Stimulated activated CD8-positive, alpha-beta memory T cell treated with anti-CD3 and anti-CD28 coated beads, Interleukin-4, amount 100 ng/mL, for 24 hours (primary cell): ENCODE results near the gene ROCK2.

Experiments
- DNase-seq: peaks from one replicate; pipeline ENCODE4 v3.0.0-alpha.2; 2020; ENCODE audit warnings: low read depth

Gene ROCK2

GRCh38 chr2:11154016-11154922, 190.2 kb downstream of the ROCK2 start:
- no peak for DNase-seq

- no peak for DNase-seq
Measured at GRCh38 chr2:11152591-11152990, 191.8 kb downstream of the ROCK2 start.

- no peak for DNase-seq
Measured at GRCh38 chr2:11147263-11147662, 197.2 kb downstream of the ROCK2 start.

GRCh38 chr2:11146076-11146475, 198.4 kb downstream of the ROCK2 start:
- DNase-seq = no peak

GRCh38 chr2:11145350-11145749, 199.1 kb downstream of the ROCK2 start:
- no peak for DNase-seq

GRCh38 chr2:11144738-11145079, 199.7 kb downstream of the ROCK2 start:
- no peak for DNase-seq

GRCh38 chr2:11144077-11144737, 200.2 kb downstream of the ROCK2 start:
- no peak for DNase-seq

GRCh38 chr2:11142987-11143386, 201.4 kb downstream of the ROCK2 start:
- no peak for DNase-seq

GRCh38 chr2:11142330-11142729, 202.1 kb downstream of the ROCK2 start:
- DNase-seq = no peak

GRCh38 chr2:11141319-11141718, 203.1 kb downstream of the ROCK2 start:
- no peak for DNase-seq

- no peak for DNase-seq
Measured at GRCh38 chr2:11140492-11140891, 203.9 kb downstream of the ROCK2 start.

GRCh38 chr2:11134349-11134748, 210.1 kb downstream of the ROCK2 start:
- no peak for DNase-seq

- no peak for DNase-seq
Measured at GRCh38 chr2:11133936-11134320, 210.5 kb downstream of the ROCK2 start.

GRCh38 chr2:11133238-11133935, 211.0 kb downstream of the ROCK2 start:
- DNase-seq = no peak

GRCh38 chr2:11132036-11132671, 212.3 kb downstream of the ROCK2 start:
- no peak for DNase-seq

- DNase-seq = no peak
Measured at GRCh38 chr2:11131166-11131920, 213.1 kb downstream of the ROCK2 start.
